ENCODE measurements around the gene CAPRIN2. TPM values are rescaled to one million over a fixed set of nuclear protein-coding genes. Genes with fewer than 3 reads are reported as not detected.

Gene CAPRIN2
- total RNA-seq, 4 donors from 2014 or later, result 22.5 to 40.3 (median 31.7) TPM

- TF ChIP-seq CTCF (IDR thresholded peaks at IDR 0.05; ENCODE audit: low read depth), result no peak
These were observed 24.7 kb downstream of the CAPRIN2 start for GRCh38 chr12:30730011-30730410.

- TF ChIP-seq CTCF (IDR thresholded peaks at IDR 0.05; ENCODE audit: low read depth), result no peak
These were observed 25.2 kb downstream of the CAPRIN2 start for GRCh38 chr12:30729547-30729946.

- TF ChIP-seq CTCF (IDR thresholded peaks at IDR 0.05; ENCODE audit: low read depth), result no peak
These were observed 28.1 kb downstream of the CAPRIN2 start for GRCh38 chr12:30726647-30727046.

- no peak for TF ChIP-seq CTCF (IDR thresholded peaks at IDR 0.05; ENCODE audit: low read depth)
These were observed 29.0 kb downstream of the CAPRIN2 start for GRCh38 chr12:30725739-30726138.

GRCh38 chr12:30719060-30719459 lies 35.7 kb downstream of the CAPRIN2 start:
- no peak for TF ChIP-seq CTCF (IDR thresholded peaks at IDR 0.05; ENCODE audit: low read depth)

- TF ChIP-seq CTCF (IDR thresholded peaks at IDR 0.05; ENCODE audit: low read depth), result no peak
These were observed 47.0 kb downstream of the CAPRIN2 start for GRCh38 chr12:30707613-30708342.

GRCh38 chr12:30706476-30706875 lies 48.3 kb downstream of the CAPRIN2 start:
- TF ChIP-seq CTCF (IDR thresholded peaks at IDR 0.05; ENCODE audit: low read depth), result no peak

All from subcutaneous adipose tissue (tissue), 4 donors.